HCT116 (cell line): ENCODE measurements around the gene GDAP1L1.

Experiments
- CEBPB ChIP-seq: IDR thresholded peaks from 2 replicates; pipeline ENCODE4 v1.6.1; 2012; ENCODE audit warnings: low read depth
- EZH2 ChIP-seq: fragments of 200-600 bp; sonication (generic); IDR thresholded peaks from 2 replicates; pipeline ENCODE4 v1.6.1; 2017; ENCODE audit warnings: antibody characterized with exemption, mixed run types
- POLR2A ChIP-seq: IDR thresholded peaks from 2 replicates; pipeline ENCODE4 v1.7.0; 2011; ENCODE audit warnings: borderline replicate concordance; ENCODE audit not compliant: insufficient read depth, insufficient read length; ENCODE audit errors: extremely low read depth
- POLR2AphosphoS5 ChIP-seq: IDR thresholded peaks from 2 replicates; pipeline ENCODE4 v1.6.1; 2011; ENCODE audit warnings: mild to moderate bottlenecking, low read depth, low read length, moderate library complexity
- RAD21 ChIP-seq: IDR thresholded peaks from 2 replicates; pipeline ENCODE4 v1.6.1; 2012; ENCODE audit warnings: low read depth, mild to moderate bottlenecking
- TCF7L2 ChIP-seq: IDR thresholded peaks from 2 replicates; pipeline ENCODE4 v1.7.0; 2011; ENCODE audit warnings: borderline replicate concordance, inconsistent platforms; ENCODE audit not compliant: insufficient read depth, insufficient read length; ENCODE audit errors: extremely low read depth
- TF ChIP-seq, protein P1 (sequence below): IDR thresholded peaks from 2 replicates; pipeline ENCODE4 v1.6.1; 2012
- TF ChIP-seq, protein P2 (sequence below), 3 experiments: fragments of 200-600 bp in 1 of 3; sonication (generic) in 1 of 3; IDR thresholded peaks in 2 of 3; conservative IDR thresholded peaks in 1 of 3; 2 replicates each; pipeline ENCODE4 v1.5.1; 2012 to 2017; ENCODE audit warnings: low read depth in 2 of 3, low read length in 2 of 3, antibody characterized with exemption in 1 of 3, borderline replicate concordance in 1 of 3, control low read depth in 1 of 3, mild to moderate bottlenecking in 1 of 3, mixed read lengths in 1 of 3, mixed run types in 1 of 3, moderate library complexity in 1 of 3; ENCODE audit not compliant: insufficient read depth in 1 of 3

DNA sequence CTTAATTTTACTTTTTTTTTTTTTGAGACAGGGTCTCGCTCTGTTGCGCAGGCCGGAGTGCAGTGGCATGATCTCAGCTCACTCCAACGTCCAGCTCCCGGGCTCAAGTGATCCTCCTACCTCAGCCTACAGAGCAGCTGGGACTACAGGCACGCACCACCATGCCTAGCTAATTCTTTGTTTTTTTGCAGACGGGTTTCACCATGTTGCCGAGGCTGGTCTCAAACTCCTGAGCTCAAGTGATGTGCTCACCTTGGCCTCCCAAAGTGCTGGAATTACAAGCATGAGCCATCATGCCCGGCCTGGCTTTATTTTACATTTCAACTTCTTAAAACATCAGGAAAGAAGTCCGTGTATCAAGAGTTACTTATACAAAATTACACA is 42.3 kb upstream of the GDAP1L1 start:
- TF ChIP-seq POLR2A (no peak), POLR2AphosphoS5 (no peak), EZH2 (no peak), RAD21 (no peak), TCF7L2 (no peak), CEBPB (no peak)
- TF ChIP-seq, protein P1, sequence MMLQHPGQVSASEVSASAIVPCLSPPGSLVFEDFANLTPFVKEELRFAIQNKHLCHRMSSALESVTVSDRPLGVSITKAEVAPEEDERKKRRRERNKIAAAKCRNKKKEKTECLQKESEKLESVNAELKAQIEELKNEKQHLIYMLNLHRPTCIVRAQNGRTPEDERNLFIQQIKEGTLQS: no peak
- TF ChIP-seq, protein P2, sequence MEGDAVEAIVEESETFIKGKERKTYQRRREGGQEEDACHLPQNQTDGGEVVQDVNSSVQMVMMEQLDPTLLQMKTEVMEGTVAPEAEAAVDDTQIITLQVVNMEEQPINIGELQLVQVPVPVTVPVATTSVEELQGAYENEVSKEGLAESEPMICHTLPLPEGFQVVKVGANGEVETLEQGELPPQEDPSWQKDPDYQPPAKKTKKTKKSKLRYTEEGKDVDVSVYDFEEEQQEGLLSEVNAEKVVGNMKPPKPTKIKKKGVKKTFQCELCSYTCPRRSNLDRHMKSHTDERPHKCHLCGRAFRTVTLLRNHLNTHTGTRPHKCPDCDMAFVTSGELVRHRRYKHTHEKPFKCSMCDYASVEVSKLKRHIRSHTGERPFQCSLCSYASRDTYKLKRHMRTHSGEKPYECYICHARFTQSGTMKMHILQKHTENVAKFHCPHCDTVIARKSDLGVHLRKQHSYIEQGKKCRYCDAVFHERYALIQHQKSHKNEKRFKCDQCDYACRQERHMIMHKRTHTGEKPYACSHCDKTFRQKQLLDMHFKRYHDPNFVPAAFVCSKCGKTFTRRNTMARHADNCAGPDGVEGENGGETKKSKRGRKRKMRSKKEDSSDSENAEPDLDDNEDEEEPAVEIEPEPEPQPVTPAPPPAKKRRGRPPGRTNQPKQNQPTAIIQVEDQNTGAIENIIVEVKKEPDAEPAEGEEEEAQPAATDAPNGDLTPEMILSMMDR (IDR thresholded peaks at IDR 0.05 in 2 of 3, conservative IDR thresholded peaks at IDR 0.05 in 1 of 3; ENCODE audit: borderline replicate concordance in 1 of 3, insufficient read depth in 1 of 3, low read depth in 2 of 3, low read length in 2 of 3): no peak
